ENCODE measurements around the gene TMEM63C.
A peak's percentile ranks its signal among the peaks of the same experiment; 100 is the strongest.

The TMEM63C gene

GRCh38 chr14:77195766-77196165, 14.2 kb downstream of the TMEM63C start:
- no peak for DNase-seq (ENCODE audit: low read depth, low spot score)

GRCh38 chr14:77197988-77198387, 16.4 kb downstream of the TMEM63C start:
- DNase-seq (ENCODE audit: low read depth, low spot score), result no peak

GRCh38 chr14:77198561-77198960, 17.0 kb downstream of the TMEM63C start:
- no peak for DNase-seq (ENCODE audit: low read depth, low spot score)

GRCh38 chr14:77199590-77199989, 18.0 kb downstream of the TMEM63C start:
- no peak for DNase-seq (ENCODE audit: low read depth, low spot score)

GRCh38 chr14:77200406-77200985, 18.9 kb downstream of the TMEM63C start:
- no peak for DNase-seq (ENCODE audit: low read depth, low spot score)

- no peak for DNase-seq (ENCODE audit: low read depth, low spot score)
Observed at GRCh38 chr14:77201696-77202095, 20.1 kb downstream of the TMEM63C start.

GRCh38 chr14:77203611-77204458, 22.2 kb downstream of the TMEM63C start:
- no peak for DNase-seq (ENCODE audit: low read depth, low spot score)

GRCh38 chr14:77204459-77204771, 22.8 kb downstream of the TMEM63C start:
- no peak for DNase-seq (ENCODE audit: low read depth, low spot score)

GRCh38 chr14:77204907-77205306, 23.3 kb downstream of the TMEM63C start:
- DNase-seq (ENCODE audit: low read depth, low spot score), result no peak

GRCh38 chr14:77205566-77205965, 24.0 kb downstream of the TMEM63C start:
- DNase-seq (ENCODE audit: low read depth, low spot score), result no peak

- DNase-seq (ENCODE audit: low read depth, low spot score), result no peak
Observed at GRCh38 chr14:77206261-77206824, 24.7 kb downstream of the TMEM63C start.

GRCh38 chr14:77206877-77207389, 25.3 kb downstream of the TMEM63C start:
- no peak for DNase-seq (ENCODE audit: low read depth, low spot score)

GRCh38 chr14:77208291-77208978, 26.8 kb downstream of the TMEM63C start:
- DNase-seq (ENCODE audit: low read depth, low spot score), result peak; percentile 33

GRCh38 chr14:77208979-77209318, 27.4 kb downstream of the TMEM63C start:
- no peak for DNase-seq (ENCODE audit: low read depth, low spot score)

GRCh38 chr14:77212097-77212870, 30.7 kb downstream of the TMEM63C start:
- no peak for DNase-seq (ENCODE audit: low read depth, low spot score)

- no peak for DNase-seq (ENCODE audit: low read depth, low spot score)
Observed at GRCh38 chr14:77212943-77213678, 31.5 kb downstream of the TMEM63C start.

GRCh38 chr14:77213679-77214016, 32.0 kb downstream of the TMEM63C start:
- no peak for DNase-seq (ENCODE audit: low read depth, low spot score)

GRCh38 chr14:77214216-77214615, 32.6 kb downstream of the TMEM63C start:
- DNase-seq (ENCODE audit: low read depth, low spot score), result no peak

- DNase-seq (ENCODE audit: low read depth, low spot score), result no peak
Observed at GRCh38 chr14:77217551-77217950, 36.0 kb downstream of the TMEM63C start.

GRCh38 chr14:77219591-77219990, 38.0 kb downstream of the TMEM63C start:
- no peak for DNase-seq (ENCODE audit: low read depth, low spot score)
